Stimulated activated CD4-positive, alpha-beta T cell treated with anti-CD3 and anti-CD28 coated beads, Interleukin-12 subunit alpha, Interleukin-12 subunit beta, amount 100 ng/mL, for 4 hours (primary cell): ENCODE results near the gene SIVA1.

Source experiments
- DNase-seq: peaks from one replicate; pipeline ENCODE4 v3.0.0-alpha.2; 2020

Gene SIVA1

DNA sequence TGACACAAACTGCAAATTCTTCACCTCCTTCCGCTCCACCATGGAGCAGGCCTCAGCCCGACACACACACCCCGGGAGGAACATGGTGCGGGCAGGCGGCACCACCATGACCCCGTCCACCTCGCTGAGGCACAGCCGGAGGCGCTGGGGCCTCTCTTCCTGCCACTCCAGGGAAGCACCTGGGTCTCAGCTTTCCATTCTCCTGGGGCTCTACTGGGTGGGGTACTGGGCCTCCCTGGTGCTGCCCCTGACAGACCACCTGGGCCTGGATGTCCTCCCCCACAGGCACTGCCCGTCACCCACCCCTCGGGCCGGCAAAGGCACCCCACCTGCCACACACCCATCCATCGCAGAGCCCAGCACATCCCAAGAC lies 32.7 kb downstream of the SIVA1 start:
- DNase-seq, result no peak

DNA sequence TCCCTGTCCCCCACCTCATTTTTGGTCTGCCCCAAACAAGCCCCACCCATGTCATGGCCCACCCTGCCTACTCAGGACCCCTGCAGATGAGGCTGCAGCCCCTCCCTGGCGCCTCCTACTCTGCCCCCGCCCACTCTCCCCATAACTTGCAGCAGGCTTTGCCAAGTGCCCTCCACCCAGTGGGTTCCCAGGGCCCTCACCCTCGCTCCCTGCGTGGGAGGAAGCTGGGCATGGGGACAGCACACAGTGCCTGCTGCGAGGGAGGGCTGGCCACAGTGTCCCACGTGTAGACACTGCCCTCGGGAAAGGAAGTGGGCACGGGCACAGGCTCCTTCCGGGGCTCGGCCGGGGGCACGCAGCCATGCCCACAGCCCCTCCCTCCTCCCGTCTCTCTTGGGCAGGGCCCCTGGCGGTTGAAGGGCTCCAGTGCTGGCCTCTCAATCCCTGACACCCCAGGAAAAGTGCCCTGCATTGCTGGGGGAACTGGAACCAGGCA lies 33.2 kb downstream of the SIVA1 start:
- no peak for DNase-seq

DNA sequence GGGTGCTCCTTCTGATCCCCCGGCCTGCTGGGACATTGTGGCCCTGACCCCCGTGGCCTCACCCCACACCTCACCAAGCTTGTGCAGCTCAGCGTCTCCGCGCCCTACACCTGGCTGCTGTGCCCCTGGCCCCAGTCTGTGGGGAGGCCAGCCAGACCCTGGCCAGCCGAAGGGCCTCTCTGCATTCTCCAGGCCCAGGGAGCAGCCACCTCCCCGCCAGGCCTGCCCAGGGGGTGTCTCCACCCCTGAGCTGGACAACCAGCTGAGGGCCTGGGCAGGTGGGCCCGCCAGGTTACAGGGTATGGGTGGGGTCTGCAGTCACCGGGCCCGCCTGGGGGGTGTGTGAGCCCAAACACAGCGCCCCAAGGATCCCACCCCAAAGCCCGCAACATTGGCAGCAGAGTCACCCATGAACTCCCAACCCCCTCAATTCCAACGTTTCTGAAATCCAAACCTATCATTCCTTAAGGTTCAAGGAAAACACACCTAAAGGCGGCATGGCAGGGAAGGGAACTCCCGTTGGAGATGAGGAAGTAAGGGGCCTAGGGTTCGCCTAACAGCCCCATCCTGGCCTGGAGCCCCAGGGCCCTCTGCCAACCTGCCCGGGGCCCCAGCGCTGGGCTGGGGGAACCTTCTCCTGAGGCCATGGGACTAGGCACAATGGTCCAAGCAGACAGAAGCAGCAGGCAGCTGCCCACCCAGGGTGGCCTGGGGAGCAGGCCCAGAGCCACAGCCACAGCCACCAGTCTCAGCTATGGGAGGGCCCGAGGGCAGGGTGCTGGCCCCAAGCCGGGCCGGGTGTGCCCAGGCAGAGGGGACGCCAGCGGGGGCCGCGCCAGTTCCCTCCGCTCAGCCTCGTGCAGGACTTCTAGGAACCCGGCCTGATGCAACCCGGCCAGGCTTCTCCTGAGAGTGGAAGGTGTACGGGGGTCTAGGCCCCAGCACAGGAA lies 34.1 kb downstream of the SIVA1 start:
- no peak for DNase-seq

DNA sequence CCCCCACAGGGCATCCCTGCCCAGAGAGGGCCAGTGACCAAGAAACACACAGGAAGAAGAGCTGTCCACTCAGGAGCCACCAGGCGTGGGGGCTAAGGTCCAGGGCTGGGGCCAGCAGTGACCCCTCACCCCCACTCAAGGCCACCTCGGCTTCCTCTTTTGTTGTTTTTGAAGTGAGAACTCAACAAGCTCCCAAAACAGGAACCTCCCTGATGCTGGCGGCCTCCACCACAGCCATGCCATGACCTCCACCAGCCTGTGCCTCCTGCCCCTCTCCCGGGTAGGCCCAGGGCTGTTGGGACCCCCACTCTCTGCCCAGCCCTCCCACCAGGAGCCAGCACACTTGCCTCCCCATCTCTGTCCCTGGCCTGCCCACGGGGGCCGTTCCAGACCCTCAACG lies 34.8 kb downstream of the SIVA1 start:
- no peak for DNase-seq

DNA sequence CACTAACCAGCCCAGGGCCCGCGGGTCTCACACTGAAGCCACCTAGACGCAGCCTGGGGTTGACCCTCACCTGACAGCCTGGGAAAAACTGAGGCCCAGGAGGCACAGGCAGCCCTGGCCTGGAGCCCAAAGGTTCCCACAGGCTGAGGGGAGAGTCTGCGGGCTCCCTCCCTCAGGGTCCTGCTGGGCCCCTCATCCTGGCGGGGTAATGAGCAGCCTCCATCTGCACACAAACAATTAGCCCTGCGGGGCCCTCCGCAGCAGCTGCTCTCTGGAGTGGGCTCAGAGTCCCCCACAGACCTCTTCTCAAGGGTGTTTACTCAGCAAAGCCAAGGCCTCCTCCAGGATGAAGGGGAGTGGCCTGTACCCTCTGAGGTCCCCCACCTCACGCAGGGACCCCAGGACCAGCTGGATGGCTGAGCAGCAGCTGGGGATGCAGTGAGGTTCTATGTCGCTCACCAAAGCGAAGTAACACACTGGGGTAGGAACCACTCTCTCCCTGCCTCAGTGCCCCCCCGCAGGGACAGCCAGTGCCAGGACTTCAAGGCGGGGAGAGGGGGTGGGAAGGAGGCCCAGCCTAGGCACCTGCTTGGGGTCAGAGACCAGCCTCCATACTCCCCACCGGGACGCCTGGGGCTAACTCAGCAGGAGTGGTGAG lies 35.3 kb downstream of the SIVA1 start:
- DNase-seq, result no peak

DNA sequence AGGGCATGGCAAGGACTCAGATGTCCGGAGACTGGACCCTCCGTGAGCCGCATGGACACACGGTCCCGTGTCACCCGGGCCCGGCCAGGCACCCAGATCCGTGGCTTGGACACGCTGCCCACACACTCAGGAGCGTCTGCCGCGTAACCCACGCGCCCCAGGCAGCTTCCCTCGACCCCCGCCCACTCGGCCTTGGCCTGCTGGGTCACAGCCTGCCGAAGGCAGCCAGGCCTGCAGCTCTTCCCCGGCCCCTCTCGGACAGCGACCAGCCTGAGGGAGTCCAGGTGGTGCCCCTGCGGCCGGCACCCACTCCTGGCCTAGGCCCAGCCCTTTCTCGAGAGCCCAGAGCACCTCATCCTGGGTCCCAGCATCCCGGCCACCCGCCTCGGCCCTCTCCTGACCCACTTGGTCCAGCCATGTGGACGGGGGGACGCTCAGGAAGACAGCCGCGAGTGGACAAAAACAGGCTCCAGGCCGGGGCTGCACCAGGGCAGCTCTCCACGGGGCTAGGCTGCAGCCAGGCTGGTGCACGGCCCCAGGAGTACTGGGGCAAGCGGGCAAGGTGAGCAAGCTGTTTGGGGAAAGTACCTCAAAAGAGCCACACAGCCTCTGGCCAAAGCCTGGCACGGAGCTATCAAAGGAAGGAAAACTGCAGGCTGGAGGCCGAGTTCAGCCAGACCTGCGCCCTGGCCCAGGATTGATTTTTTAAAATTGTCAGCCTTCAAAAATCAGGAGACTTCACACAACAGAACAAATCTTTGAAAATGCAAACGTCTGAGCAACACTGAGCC lies 36.1 kb downstream of the SIVA1 start:
- DNase-seq, result no peak

DNA sequence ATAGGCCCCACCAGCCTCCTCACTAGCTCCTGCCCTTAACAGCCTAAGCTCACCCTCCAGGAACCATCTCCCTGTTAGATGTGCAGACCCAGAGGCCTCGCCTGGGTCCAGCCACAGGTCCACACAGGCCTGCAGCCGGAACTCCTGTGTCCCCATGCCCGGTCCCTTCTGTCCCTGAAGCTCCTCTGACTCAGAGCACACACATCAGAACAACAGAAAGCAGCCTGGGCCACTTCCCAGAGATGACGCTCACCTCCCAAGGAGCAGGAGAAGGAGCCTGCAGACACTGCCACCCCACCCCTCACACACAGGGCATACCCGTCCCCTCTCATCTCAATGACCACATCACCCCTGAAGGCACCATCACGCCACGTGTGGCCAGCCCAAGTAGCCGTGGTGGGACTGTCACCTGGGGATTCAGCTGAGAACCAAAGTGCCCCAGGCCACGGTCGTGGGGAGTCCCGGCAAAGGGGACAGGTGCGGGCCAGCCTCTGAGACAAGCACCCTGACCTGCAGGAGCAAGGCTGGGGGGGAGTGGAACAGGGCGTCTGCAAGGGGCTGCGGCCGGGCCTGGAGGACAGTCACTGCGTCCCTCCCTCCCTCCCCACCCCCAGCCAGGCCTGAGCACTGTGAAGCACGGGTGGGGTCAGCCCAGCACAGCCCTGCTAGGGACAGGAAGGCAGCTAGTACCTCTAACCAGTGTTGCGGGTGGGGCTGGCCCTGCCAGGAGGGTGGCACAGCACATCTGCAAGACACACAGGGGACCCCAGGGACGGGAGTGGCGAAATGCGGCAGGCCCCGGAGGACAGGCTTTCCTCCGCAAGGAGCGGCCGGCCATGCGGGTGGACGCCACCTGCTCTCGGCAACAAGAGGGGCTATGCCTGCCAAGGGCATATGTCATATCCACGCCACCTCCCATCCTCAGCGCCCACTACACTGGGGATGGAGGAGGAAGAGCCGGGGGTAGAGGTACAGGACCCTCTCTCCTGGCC lies 37.1 kb downstream of the SIVA1 start:
- no peak for DNase-seq

DNA sequence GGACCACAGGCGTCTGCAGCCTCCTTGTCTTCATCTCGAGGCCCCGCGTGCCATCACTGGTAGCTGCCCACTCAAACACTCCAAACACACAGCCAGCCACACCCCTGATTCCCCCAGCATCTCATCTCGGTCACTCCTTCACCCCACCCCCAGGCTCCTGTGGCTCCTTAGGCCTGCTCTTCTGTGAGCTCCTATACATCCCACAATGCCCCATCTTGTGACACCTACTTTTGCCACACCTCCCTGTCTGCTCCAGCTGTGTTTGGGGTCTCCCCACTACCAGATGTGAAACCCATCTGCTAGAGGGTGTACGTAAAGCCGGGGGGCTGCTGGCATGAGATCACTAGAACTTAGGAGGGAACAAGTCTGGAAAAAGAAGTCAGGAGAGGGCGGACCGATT lies 38.5 kb downstream of the SIVA1 start:
- DNase-seq, result no peak

DNA sequence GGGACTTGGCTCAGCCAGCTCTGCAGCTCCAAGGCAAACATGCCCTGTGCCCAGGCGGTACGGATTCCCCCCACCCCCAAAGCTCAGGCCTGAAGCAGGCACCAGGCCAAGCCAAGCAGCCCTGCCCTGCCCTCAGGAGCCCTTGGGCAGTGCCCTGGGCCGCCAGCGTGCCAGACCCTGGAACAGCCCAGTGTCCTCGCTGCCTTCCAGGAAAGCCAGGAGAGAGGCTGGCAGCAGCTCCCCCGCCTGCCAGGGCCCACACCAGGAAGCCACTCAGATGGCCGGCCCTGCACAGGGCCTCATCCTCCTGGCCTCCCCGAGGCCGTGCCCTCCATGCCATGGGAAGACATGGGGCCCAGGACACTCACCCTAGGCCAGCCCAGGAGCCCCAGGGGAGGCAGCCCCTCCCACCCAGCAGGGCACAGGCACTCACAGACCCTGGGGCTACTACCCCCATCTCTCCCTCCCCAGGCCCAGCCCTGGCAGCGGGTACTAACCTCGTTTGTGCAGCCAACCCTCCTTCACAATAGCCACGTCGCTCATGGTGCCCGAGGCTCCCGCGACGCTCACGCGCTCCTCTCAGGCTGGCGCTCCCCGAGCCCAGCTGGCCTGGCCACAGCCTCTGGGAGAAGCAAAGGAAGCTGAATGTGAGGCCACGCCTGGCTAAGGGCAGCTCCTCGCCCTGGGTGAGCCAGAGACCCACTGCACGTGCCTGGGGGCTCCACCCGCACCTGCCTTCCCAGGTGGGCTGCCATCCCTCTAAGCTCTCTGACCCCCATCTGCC lies 39.3 kb downstream of the SIVA1 start:
- DNase-seq, result no peak

DNA sequence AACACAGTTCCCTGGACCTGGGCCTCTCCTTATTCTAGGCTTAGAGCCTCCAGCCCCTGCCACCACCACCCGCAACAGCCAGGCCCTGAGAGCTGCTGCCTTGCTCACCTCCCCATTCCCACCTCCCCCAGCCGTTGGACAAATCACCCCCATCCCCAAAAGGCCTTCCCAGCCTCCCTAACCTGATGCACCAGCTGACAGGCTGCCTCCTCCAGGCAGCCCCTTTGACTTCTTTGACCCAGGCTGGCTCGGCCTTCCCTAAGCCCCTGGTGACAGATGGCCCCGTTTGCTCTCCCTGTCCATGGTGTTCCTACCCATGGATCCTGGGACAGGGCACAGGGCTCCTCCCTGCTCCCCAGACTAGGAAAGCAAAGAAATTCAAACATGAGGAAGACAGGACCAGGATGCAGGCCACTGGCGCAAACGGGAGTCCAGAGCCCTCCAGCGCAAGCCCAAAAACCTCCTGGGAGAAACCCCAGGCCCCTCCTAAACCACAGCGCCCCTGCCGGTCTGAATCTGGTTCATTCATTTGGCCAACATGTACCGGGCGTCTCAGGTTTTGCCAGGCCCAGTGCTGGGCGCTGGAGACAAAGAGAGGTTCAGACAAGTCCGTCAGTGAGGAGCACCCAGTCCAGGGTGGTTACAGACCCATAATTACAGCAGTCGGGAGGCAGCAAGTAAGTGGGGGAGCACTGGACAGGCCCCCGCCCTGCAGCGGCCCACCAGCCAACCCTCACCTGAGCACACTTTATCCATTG lies 40.2 kb downstream of the SIVA1 start:
- no peak for DNase-seq

DNA sequence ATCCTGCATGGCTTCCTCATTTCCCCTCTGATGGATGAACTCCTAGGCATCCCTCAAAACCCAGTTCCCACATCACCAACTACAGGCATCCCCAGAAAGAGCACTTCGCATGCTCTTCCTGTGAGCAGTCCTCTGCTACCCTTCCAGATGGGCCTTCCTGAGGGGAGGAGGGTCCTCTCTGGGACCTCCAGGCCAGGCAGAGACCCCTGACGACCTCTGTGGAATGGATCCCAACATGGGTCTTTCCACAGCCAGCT lies 40.7 kb downstream of the SIVA1 start:
- no peak for DNase-seq

DNA sequence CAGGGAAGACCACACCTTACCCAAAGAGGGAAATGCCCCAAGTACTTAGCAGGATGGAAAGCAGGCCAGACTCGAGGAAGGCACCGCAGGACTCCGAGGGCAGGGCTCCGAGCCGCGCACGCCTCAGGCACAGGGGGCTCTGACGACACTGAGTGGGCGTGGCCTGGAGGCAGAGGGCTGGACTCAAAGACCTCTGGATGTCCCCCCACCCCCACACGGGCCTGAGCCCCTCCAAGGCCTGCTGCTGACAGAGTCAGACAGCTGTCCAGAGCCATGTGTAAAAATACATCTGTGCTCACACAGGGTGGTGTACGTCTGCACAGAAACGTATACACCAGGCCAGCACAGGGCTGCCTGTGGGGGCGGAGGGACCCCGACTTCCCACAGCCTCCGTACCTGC lies 41.2 kb downstream of the SIVA1 start:
- DNase-seq, result peak; percentile 45

DNA sequence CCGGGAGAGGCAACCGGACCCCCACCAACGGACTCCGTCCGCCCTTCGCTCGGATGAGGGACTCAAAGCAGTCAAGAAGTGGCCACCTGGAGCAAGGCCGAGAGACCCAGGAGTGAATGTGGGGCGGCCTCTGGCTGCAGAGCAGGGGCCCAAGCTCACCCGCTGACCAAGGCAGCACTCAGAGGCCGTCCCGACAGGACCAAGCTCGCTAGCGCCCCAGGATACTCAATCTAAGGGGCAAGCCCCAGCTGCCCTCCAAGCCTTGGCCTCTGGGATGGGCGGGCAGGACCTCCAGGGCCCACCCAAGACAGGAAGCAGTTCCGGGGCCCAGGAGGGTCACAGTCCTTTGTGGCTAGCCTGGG lies 41.7 kb downstream of the SIVA1 start:
- no peak for DNase-seq

DNA sequence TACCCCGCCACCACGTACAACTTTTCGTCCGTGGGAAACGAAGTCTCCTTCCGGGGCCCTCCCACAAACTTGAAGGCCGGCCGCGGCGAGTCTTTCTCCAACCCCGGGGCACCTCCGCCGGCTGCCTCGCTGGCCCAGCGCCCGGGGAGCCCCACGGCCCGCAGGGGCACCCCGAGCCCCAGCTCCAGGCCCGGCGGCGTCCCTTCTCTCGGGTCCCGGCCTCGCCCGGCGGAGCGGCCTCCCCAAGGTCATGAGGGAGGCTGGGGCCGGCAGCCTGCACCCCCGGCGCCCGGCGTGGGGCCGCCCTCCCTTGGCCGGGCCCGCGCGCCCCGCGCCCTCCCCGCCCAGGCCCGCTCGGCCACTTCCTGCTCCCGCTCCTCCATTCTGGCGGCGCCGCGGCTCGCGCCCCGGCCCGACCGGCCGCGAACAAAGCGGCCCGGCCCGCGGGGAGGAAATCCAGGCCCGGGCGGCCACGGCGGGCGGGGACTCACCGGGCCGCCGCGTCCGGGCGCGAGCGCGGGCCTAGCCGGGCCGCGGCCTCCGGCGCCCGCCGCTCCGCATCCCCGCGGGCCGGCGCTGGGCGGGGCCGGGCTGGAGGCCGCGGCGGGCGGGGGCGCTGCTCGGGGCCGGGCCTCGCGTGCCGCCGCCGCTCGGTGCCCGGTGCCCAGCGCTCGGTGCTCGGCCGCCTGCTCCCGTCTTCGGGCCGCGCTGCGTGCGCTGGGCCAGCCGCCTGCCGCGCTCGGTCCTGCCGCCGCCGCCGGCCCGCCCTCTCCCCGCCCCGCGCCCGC lies 42.2 kb downstream of the SIVA1 start, which contains the start of gene AKT1:
AKT1 (minus strand) TSS at position 756 of the 788 bp plus-strand sequence. CDS start 3,105 bp downstream, outside the sequence.
- no peak for DNase-seq

DNA sequence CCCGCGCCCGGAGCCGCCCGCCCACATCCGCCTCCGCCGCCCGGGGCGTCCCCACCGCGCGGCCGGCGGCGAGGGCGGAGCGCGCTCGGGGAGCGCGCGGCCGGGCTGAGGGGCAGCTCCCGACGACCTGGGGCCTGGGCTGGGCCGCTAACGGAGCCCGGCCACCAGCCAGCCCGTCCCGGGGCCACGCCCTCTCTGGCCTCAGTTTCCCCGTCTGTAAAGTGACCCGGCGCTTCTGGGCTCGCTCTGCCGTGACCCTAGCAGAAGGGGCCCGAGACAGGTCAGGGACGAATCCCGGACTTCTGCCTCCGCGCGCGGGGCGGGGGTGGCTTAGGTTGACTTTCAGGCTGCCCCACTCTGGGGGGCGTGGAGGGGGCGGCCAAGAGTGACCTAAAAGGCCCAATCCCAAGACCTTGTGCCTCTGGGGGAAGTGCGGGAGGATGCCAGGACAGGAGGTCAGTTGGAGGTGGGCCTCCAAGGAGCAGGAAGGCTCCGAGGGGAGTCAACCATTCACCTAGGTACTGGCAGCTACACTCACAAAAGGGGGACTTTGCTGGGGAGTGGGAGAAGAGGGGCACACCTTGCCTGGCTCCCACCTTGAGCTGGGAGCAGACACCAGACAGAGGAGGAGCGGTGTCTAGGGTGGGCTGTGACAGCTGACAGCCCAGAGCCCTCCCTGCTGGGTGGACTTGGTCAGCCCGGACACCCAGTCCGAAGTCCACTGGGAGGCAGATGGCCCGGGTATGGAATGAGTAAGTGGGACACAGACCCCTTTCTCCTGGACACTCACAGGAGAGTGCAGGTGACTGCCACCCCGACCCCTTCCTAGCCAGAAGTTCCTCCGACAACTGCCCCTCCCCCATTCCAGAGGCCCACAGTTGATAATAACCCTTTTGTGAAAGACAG lies 43.1 kb downstream of the SIVA1 start:
- peak; percentile 69 for DNase-seq

DNA sequence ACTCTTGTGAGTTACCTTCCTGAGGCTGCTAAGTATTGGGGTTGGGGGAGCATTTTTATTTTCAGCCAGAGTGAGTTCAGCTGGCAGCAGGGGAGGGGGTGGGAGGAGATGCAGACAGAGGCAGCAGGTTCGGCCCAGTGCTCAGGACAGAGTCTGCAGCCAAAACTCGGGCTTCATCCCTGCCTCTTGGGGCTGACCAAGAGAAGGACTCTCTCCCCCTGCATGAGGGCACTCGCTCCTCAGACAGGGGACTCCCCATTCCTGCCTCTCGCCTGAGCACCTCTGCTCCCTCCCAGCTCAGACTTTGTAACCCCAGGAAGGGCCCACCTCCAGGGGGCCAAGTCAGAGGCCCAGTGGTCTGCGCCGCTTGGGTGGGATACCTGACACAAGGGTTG lies 43.7 kb downstream of the SIVA1 start:
- no peak for DNase-seq

DNA sequence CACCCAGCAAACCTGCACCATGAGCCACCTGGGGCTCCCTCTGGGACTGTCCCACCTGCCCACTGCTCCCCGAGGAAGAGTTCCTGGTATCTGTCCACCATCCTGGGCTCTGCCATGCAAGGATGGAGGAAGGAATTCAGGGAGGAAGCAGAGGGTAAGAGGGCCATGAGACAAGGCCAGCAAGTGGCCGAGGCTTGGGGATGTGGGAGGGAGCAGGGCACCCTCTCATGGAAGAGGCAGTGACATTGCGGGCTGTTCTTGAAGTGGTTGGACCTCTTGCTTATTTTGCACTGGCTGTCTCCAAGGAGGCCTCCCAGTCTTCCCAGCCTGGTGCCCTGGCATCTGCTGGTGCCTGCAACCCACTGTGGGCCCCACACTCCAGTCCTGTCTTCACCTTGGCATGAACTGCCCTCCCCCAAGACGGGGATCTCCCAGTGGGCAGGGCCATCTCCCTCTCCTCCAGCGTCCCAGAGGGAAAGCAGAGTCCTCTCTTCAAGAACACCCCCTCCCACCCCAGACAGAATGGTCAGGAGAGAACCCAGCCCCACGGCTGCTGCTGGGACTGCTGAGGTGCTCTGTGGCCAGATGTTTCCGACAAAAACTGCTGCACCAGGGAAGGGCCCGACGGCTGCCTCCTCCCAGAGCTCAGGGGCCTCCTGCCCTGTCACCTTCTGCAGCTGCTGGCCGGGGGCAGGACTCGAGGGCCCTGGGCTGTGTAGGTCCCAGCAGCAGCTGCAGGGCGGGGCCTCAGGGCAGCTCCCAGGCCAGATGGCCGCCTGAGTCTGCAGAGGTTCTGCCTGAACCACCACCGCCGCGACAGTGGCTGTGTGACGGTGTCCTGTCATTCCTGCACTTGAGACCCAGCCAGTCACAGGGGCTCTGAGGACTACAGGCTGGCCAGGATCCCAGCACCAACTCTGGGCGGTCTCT lies 44.4 kb downstream of the SIVA1 start:
- DNase-seq, result no peak
